ENCODE measurements around the gene TMEM11. TPM values are rescaled to one million over a fixed set of nuclear protein-coding genes. Genes with fewer than 3 reads are reported as not detected.
A peak's percentile ranks its signal among the peaks of the same experiment; 100 is the strongest.

The TMEM11 gene
- total RNA-seq, 3 donors from 2014 or later (not counting 1 experiment from before 2014, with no cell fraction given) = 18.4 to 27.0 (median 18.6) TPM

GRCh38 chr17:21201874-21202273 lies 12.1 kb downstream of the TMEM11 start:
- TF ChIP-seq, protein P1, sequence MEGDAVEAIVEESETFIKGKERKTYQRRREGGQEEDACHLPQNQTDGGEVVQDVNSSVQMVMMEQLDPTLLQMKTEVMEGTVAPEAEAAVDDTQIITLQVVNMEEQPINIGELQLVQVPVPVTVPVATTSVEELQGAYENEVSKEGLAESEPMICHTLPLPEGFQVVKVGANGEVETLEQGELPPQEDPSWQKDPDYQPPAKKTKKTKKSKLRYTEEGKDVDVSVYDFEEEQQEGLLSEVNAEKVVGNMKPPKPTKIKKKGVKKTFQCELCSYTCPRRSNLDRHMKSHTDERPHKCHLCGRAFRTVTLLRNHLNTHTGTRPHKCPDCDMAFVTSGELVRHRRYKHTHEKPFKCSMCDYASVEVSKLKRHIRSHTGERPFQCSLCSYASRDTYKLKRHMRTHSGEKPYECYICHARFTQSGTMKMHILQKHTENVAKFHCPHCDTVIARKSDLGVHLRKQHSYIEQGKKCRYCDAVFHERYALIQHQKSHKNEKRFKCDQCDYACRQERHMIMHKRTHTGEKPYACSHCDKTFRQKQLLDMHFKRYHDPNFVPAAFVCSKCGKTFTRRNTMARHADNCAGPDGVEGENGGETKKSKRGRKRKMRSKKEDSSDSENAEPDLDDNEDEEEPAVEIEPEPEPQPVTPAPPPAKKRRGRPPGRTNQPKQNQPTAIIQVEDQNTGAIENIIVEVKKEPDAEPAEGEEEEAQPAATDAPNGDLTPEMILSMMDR (IDR thresholded peaks at IDR 0.05) = no peak
- ATAC-seq = no peak
- H3K4me1 Mint-ChIP-seq = peaks cover 39 to 51% of the 10 kb centered on the region in 2 donors
- H3K27me3 Mint-ChIP-seq (ENCODE audit: low read depth in 2 of 2) = no peaks in the 10 kb centered on the region
- intact Hi-C loops (cut with micrococcal nuclease) = no loop called here
- Histone ChIP-seq H3K4me1 (ENCODE audit: control insufficient read depth, insufficient read depth, low read length) (no peaks in the 10 kb centered on the region), H3K9me3 (ENCODE audit: control insufficient read depth, insufficient read depth, low read length) (no peaks in the 10 kb centered on the region), H3K27ac (ENCODE audit: low read length) (no peak overlapping the region), H3K27me3 (ENCODE audit: control insufficient read depth, insufficient read depth, low read length) (no peaks in the 10 kb centered on the region), H3K36me3 (ENCODE audit: control insufficient read depth, insufficient read depth, low read length) (peaks cover 21% of the 10 kb centered on the region), H3K4me3 (ENCODE audit: low read length) (no peak overlapping the region)
- no peak for DNase-seq
- H3K9me3 Mint-ChIP-seq = no peaks in the 10 kb centered on the region
- no peak overlapping the region for H3K4me3 Mint-ChIP-seq
- H3K36me3 Mint-ChIP-seq = no peaks in the 10 kb centered on the region
- H3K27ac Mint-ChIP-seq = peak overlapping the region in 1 of 2 donors; percentile 13
- 97% methylated on average over 11 of the region's 11 CpGs for WGBS (ENCODE audit: insufficient coverage)

- 91% methylated on average over 5 of the region's 5 CpGs for WGBS (ENCODE audit: insufficient coverage)
- intact Hi-C loops (cut with micrococcal nuclease) = no loop called here
- H3K27me3 Mint-ChIP-seq (ENCODE audit: low read depth in 2 of 2) = no peaks in the 10 kb centered on the region
- H3K4me3 ChIP-seq (ENCODE audit: low read length) = no peak overlapping the region
- peaks cover 24% of the 10 kb centered on the region for H3K36me3 ChIP-seq (ENCODE audit: control insufficient read depth, insufficient read depth, low read length)
- no peak overlapping the region for H3K4me3 Mint-ChIP-seq
- H3K9me3 ChIP-seq (ENCODE audit: control insufficient read depth, insufficient read depth, low read length) = no peaks in the 10 kb centered on the region
- H3K27ac Mint-ChIP-seq = no peak overlapping the region
- H3K36me3 Mint-ChIP-seq = no peaks in the 10 kb centered on the region
- no peak for DNase-seq
- peaks cover 39 to 50% of the 10 kb centered on the region in 2 donors for H3K4me1 Mint-ChIP-seq
- H3K4me1 ChIP-seq (ENCODE audit: control insufficient read depth, insufficient read depth, low read length) = no peaks in the 10 kb centered on the region
- no peaks in the 10 kb centered on the region for H3K9me3 Mint-ChIP-seq
- no peak overlapping the region for H3K27ac ChIP-seq (ENCODE audit: low read length)
- H3K27me3 ChIP-seq (ENCODE audit: control insufficient read depth, insufficient read depth, low read length) = no peaks in the 10 kb centered on the region
- ATAC-seq = no peak
- TF ChIP-seq, protein P1 (IDR thresholded peaks at IDR 0.05) = no peak
Observed at GRCh38 chr17:21201298-21201595, 12.7 kb downstream of the TMEM11 start.

DNA sequence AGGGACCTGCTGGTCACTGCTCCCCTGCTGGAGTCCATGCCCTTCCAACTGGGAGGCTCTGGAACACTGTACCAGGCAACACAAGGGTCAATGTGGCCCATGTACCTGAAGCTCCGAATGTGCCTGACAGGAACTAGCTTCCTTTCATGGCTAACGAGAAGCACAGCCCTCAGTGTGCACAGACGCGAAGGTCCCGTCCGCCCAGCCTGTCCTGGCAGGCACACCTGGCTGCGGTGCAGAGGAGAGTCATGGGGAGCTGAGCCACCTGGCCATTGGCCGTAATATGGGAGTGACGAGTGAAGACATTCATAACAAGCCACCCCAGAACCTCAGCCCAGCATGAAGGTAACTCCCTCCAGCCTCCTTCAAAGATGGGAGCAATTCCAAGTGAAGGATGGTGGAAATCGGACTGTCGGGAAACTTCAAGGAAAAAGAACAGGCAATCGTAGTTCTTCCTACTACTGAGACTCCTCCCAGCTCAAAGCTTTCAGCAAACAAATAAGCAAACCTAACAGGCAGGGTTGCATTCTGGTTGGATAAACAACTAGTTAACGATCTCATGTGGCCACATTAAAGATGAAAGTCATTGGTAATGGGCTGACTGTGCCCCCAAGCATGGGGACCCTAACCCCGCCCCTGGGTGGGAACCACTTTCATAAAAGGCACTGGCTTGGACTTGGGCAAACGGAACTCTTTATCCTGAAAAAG lies 13.2 kb downstream of the TMEM11 start:
- ATAC-seq (no peak), DNase-seq (no peak)
- Mint-ChIP-seq H3K9me3 (no peaks in the 10 kb centered on the region), H3K4me3 (no peak overlapping the region), H3K4me1 (peaks cover 34 to 45% of the 10 kb centered on the region in 2 donors), H3K36me3 (no peaks in the 10 kb centered on the region), H3K27me3 (ENCODE audit: low read depth in 2 of 2) (no peaks in the 10 kb centered on the region), H3K27ac (peak overlapping the region in 1 of 2 donors; percentile 40)
- intact Hi-C loops (cut with micrococcal nuclease) = no loop called here
- 93% methylated on average over 14 of the region's 15 CpGs for WGBS (ENCODE audit: insufficient coverage)
- TF ChIP-seq, protein P1 (IDR thresholded peaks at IDR 0.05) = no peak
- H3K27ac ChIP-seq (ENCODE audit: low read length) = no peak overlapping the region
- H3K9me3 ChIP-seq (ENCODE audit: control insufficient read depth, insufficient read depth, low read length) = no peaks in the 10 kb centered on the region
- H3K36me3 ChIP-seq (ENCODE audit: control insufficient read depth, insufficient read depth, low read length) = peaks cover 28% of the 10 kb centered on the region
- no peaks in the 10 kb centered on the region for H3K4me1 ChIP-seq (ENCODE audit: control insufficient read depth, insufficient read depth, low read length)
- H3K4me3 ChIP-seq (ENCODE audit: low read length) = no peak overlapping the region
- H3K27me3 ChIP-seq (ENCODE audit: control insufficient read depth, insufficient read depth, low read length) = no peaks in the 10 kb centered on the region

GRCh38 chr17:21199856-21200255 lies 14.1 kb downstream of the TMEM11 start:
- peaks cover 25 to 36% of the 10 kb centered on the region in 2 donors for H3K4me1 Mint-ChIP-seq
- H3K27ac Mint-ChIP-seq = peak overlapping the region in 1 of 2 donors; percentile 40
- TF ChIP-seq, protein P1 (IDR thresholded peaks at IDR 0.05) = no peak
- Histone ChIP-seq H3K4me1 (ENCODE audit: control insufficient read depth, insufficient read depth, low read length) (no peaks in the 10 kb centered on the region), H3K4me3 (ENCODE audit: low read length) (no peak overlapping the region), H3K27me3 (ENCODE audit: control insufficient read depth, insufficient read depth, low read length) (no peaks in the 10 kb centered on the region), H3K36me3 (ENCODE audit: control insufficient read depth, insufficient read depth, low read length) (peaks cover 30% of the 10 kb centered on the region), H3K27ac (ENCODE audit: low read length) (no peak overlapping the region), H3K9me3 (ENCODE audit: control insufficient read depth, insufficient read depth, low read length) (no peaks in the 10 kb centered on the region)
- H3K9me3 Mint-ChIP-seq = no peaks in the 10 kb centered on the region
- ATAC-seq = no peak
- intact Hi-C loops (cut with micrococcal nuclease) = no loop called here
- no peaks in the 10 kb centered on the region for H3K36me3 Mint-ChIP-seq
- no peak for DNase-seq
- no peak overlapping the region for H3K4me3 Mint-ChIP-seq
- no peaks in the 10 kb centered on the region for H3K27me3 Mint-ChIP-seq (ENCODE audit: low read depth in 2 of 2)
- 78% methylated on average over 10 of the region's 10 CpGs for WGBS (ENCODE audit: insufficient coverage)
